Measurements from ENCODE around the gene ARHGAP18.

Gene ARHGAP18

GRCh38 chr6:129701721-129702455 is 8.1 kb downstream of the ARHGAP18 start:
- no peak overlapping the region for H3K4me3 ChIP-seq (IDR thresholded peaks at IDR 0.05; ENCODE audit: insufficient read depth, low read depth, low read length)
- H3K4me2 ChIP-seq: no peak overlapping the region
- H3K79me2 ChIP-seq (ENCODE audit: insufficient read depth, low read depth): no peaks in the 10 kb centered on the region
- H4K20me1 ChIP-seq (ENCODE audit: insufficient read depth): no peaks in the 10 kb centered on the region
- no peak for TF ChIP-seq CTCF (conservative IDR thresholded peaks at IDR 0.05; ENCODE audit: low read depth, low read length)
- no peaks in the 10 kb centered on the region for H3K36me3 ChIP-seq (ENCODE audit: insufficient read depth)
- no peaks in the 10 kb centered on the region for H3K4me1 ChIP-seq (ENCODE audit: low read depth, poor library complexity, severe bottlenecking)
- H2AFZ ChIP-seq (ENCODE audit: low read depth): no peak overlapping the region
- no peaks in the 10 kb centered on the region for H3K27me3 ChIP-seq (ENCODE audit: insufficient read depth, low read depth)
- no peak overlapping the region for H3K27ac ChIP-seq
- no peak overlapping the region for H3K9ac ChIP-seq

GRCh38 chr6:129700666-129701065 is 9.3 kb downstream of the ARHGAP18 start:
- H3K4me1 ChIP-seq (ENCODE audit: low read depth, poor library complexity, severe bottlenecking): no peaks in the 10 kb centered on the region
- no peak overlapping the region for H2AFZ ChIP-seq (ENCODE audit: low read depth)
- H3K9ac ChIP-seq: no peak overlapping the region
- H3K27ac ChIP-seq: no peak overlapping the region
- H3K27me3 ChIP-seq (ENCODE audit: insufficient read depth, low read depth): no peaks in the 10 kb centered on the region
- no peaks in the 10 kb centered on the region for H4K20me1 ChIP-seq (ENCODE audit: insufficient read depth)
- H3K4me3 ChIP-seq (IDR thresholded peaks at IDR 0.05; ENCODE audit: insufficient read depth, low read depth, low read length): no peak overlapping the region
- no peak for TF ChIP-seq CTCF (conservative IDR thresholded peaks at IDR 0.05; ENCODE audit: low read depth, low read length)
- H3K36me3 ChIP-seq (ENCODE audit: insufficient read depth): no peaks in the 10 kb centered on the region
- H3K4me2 ChIP-seq: no peak overlapping the region
- no peaks in the 10 kb centered on the region for H3K79me2 ChIP-seq (ENCODE audit: insufficient read depth, low read depth)

- Histone ChIP-seq H3K9ac (no peak overlapping the region), H4K20me1 (ENCODE audit: insufficient read depth) (no peaks in the 10 kb centered on the region), H3K79me2 (ENCODE audit: insufficient read depth, low read depth) (no peaks in the 10 kb centered on the region), H2AFZ (ENCODE audit: low read depth) (no peak overlapping the region), H3K27ac (no peak overlapping the region), H3K36me3 (ENCODE audit: insufficient read depth) (no peaks in the 10 kb centered on the region), H3K4me1 (ENCODE audit: low read depth, poor library complexity, severe bottlenecking) (no peaks in the 10 kb centered on the region), H3K4me2 (no peak overlapping the region), H3K27me3 (ENCODE audit: insufficient read depth, low read depth) (no peaks in the 10 kb centered on the region), H3K4me3 (IDR thresholded peaks at IDR 0.05; ENCODE audit: insufficient read depth, low read depth, low read length) (no peak overlapping the region)
- no peak for TF ChIP-seq CTCF (conservative IDR thresholded peaks at IDR 0.05; ENCODE audit: low read depth, low read length)
These were observed 10.3 kb downstream of the ARHGAP18 start for GRCh38 chr6:129699659-129700058.

GRCh38 chr6:129698430-129698829 is 11.5 kb downstream of the ARHGAP18 start:
- H2AFZ ChIP-seq (ENCODE audit: low read depth): no peak overlapping the region
- H3K36me3 ChIP-seq (ENCODE audit: insufficient read depth): no peaks in the 10 kb centered on the region
- H3K27me3 ChIP-seq (ENCODE audit: insufficient read depth, low read depth): no peaks in the 10 kb centered on the region
- no peaks in the 10 kb centered on the region for H4K20me1 ChIP-seq (ENCODE audit: insufficient read depth)
- H3K27ac ChIP-seq: no peak overlapping the region
- TF ChIP-seq CTCF (conservative IDR thresholded peaks at IDR 0.05; ENCODE audit: low read depth, low read length): no peak
- H3K4me2 ChIP-seq: no peak overlapping the region
- no peak overlapping the region for H3K9ac ChIP-seq
- H3K4me1 ChIP-seq (ENCODE audit: low read depth, poor library complexity, severe bottlenecking): no peaks in the 10 kb centered on the region
- H3K4me3 ChIP-seq (IDR thresholded peaks at IDR 0.05; ENCODE audit: insufficient read depth, low read depth, low read length): no peak overlapping the region
- H3K79me2 ChIP-seq (ENCODE audit: insufficient read depth, low read depth): no peaks in the 10 kb centered on the region

Data from KMS-11 (cell line).